ENCODE results near the gene OPCML. TPM values are rescaled to one million over a fixed set of nuclear protein-coding genes. Genes with fewer than 3 reads are reported as not detected.

Gene OPCML
- total RNA-seq, 1 experiment from 2014 or later, result 0.94 TPM

- Mint-ChIP-seq H3K27ac (no peak overlapping the region), H3K9me3 (no peaks in the 10 kb centered on the region), H3K27me3 (ENCODE audit: low read depth) (no peaks in the 10 kb centered on the region), H3K4me1 (peaks cover 4 to 9% of the 10 kb centered on the region in 2 experiments; a peak in 3 of 4 replicates), H3K4me3 (no peak overlapping the region), H3K36me3 (ENCODE audit: insufficient read depth in 1 of 3, low read depth in 3 of 3) (no peaks in the 10 kb centered on the region)
- Histone ChIP-seq H3K56ac (ENCODE audit: insufficient read length, low read depth, low read length) (no peak overlapping the region), H3K4ac (ENCODE audit: low read depth, low read length) (no peak overlapping the region), H2BK5ac (ENCODE audit: insufficient read length, low read length) (no peak overlapping the region), H2AFZ (ENCODE audit: low read length) (no peak overlapping the region), H4K5ac (ENCODE audit: insufficient read length, low read depth, low read length) (no peak overlapping the region), H3K4me2 (ENCODE audit: insufficient read depth, insufficient read length, low read length) (no peak overlapping the region), H3K79me1 (ENCODE audit: insufficient read depth, low read depth, low read length, poor library complexity, severe bottlenecking) (no peaks in the 10 kb centered on the region), H3T11ph (ENCODE audit: low read length) (no peak overlapping the region), H3K23me2 (ENCODE audit: insufficient read length, low read depth, low read length, poor library complexity, severe bottlenecking) (no peaks in the 10 kb centered on the region), H3K4me1 (ENCODE audit: insufficient read depth, low read length) (no peaks in the 10 kb centered on the region), H2BK20ac (ENCODE audit: low read depth, low read length, poor library complexity, severe bottlenecking) (no peak overlapping the region), H3K14ac (ENCODE audit: insufficient read depth, low read length) (no peak overlapping the region), H3K23ac (ENCODE audit: insufficient read length, low read depth, low read length) (no peak overlapping the region), H3K9me3 (ENCODE audit: control insufficient read depth, low read depth, low read length) (no peaks in the 10 kb centered on the region), H4K91ac (ENCODE audit: insufficient read length, low read depth, low read length) (no peak overlapping the region), H3K18ac (ENCODE audit: insufficient read length, low read depth, low read length) (no peak overlapping the region), H4K20me1 (ENCODE audit: control insufficient read depth, insufficient read depth, insufficient read length) (no peaks in the 10 kb centered on the region), H3K9ac (ENCODE audit: extremely low read depth, insufficient read length, low read length) (no peak overlapping the region), H3K27ac (ENCODE audit: insufficient read length, low read depth, low read length) (no peak overlapping the region), H3K27me3 (ENCODE audit: insufficient read depth, low read length) (no peaks in the 10 kb centered on the region), H2BK12ac (ENCODE audit: insufficient read length, low read depth, low read length) (no peak overlapping the region), H4K8ac (replicated peaks; ENCODE audit: insufficient read length, low read depth, low read length) (no peak overlapping the region), H2BK120ac (ENCODE audit: low read depth, low read length, poor library complexity, severe bottlenecking) (no peak overlapping the region), H2AK5ac (ENCODE audit: insufficient read length, low read length) (no peak overlapping the region), H3K79me2 (ENCODE audit: insufficient read depth, low read length) (no peaks in the 10 kb centered on the region), H2BK15ac (ENCODE audit: low read depth, low read length) (no peak overlapping the region)
- DNase-seq, result no peak
- TF ChIP-seq, protein P1, sequence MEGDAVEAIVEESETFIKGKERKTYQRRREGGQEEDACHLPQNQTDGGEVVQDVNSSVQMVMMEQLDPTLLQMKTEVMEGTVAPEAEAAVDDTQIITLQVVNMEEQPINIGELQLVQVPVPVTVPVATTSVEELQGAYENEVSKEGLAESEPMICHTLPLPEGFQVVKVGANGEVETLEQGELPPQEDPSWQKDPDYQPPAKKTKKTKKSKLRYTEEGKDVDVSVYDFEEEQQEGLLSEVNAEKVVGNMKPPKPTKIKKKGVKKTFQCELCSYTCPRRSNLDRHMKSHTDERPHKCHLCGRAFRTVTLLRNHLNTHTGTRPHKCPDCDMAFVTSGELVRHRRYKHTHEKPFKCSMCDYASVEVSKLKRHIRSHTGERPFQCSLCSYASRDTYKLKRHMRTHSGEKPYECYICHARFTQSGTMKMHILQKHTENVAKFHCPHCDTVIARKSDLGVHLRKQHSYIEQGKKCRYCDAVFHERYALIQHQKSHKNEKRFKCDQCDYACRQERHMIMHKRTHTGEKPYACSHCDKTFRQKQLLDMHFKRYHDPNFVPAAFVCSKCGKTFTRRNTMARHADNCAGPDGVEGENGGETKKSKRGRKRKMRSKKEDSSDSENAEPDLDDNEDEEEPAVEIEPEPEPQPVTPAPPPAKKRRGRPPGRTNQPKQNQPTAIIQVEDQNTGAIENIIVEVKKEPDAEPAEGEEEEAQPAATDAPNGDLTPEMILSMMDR (conservative IDR thresholded peaks at IDR 0.05), result 0 out of 3 replicates have a peak, but pooled peaks have one; percentile 22
- no CpG with 5 or more reads among the region's 5 CpGs for WGBS (ENCODE audit: extremely low coverage, insufficient read length, low lambda C conversion rate)
These were observed 972.8 kb downstream of the OPCML start for GRCh38 chr11:132559331-132560036.

Data from H9 (cell line).